Hematopoietic multipotent progenitor cell treated with erythropoietin and hydrocortisone succinate and interleukin-3 and kit ligand, for 8 days (in vitro differentiated cells): ENCODE results near the gene SAE1.

Experiments
- DNase-seq: peaks from one replicate; pipeline ENCODE4 v3.0.0-alpha.2; 2015

Gene SAE1

DNA sequence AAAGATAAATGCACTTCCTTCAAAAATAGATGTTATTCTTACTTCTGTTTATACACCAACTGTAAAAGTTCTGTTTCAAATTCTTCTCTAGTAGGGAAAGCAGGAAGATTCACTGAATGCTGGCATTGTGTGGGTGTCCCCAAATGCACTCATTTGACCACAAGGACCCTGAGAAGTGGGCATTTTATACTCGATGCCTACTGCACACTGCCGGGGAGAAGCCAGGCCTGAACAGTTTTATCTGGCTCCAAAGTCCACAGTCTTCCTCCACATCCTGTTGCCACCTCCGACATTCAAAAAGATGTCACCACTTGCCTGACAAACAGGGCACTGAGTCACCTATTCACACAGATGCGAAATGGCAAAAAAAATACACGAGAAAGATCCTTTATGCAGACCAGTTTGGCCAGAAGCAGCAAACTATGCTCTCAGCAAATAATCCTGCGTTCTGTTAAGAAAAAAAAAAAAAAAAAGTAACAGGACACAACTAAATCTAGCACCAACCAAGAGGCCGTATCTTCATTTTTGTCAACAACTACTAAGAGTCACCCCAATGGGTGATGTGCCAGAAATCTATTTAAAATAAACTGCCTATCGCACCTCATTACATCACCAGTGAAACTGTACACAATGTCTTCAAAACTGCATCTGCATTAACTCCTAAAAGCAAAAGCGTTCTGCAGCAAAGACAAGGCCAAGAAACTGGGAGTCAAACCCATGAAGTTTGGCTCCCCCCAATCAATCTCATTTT is 23.3 kb upstream of the SAE1 start:
- DNase-seq: peak; percentile 47

DNA sequence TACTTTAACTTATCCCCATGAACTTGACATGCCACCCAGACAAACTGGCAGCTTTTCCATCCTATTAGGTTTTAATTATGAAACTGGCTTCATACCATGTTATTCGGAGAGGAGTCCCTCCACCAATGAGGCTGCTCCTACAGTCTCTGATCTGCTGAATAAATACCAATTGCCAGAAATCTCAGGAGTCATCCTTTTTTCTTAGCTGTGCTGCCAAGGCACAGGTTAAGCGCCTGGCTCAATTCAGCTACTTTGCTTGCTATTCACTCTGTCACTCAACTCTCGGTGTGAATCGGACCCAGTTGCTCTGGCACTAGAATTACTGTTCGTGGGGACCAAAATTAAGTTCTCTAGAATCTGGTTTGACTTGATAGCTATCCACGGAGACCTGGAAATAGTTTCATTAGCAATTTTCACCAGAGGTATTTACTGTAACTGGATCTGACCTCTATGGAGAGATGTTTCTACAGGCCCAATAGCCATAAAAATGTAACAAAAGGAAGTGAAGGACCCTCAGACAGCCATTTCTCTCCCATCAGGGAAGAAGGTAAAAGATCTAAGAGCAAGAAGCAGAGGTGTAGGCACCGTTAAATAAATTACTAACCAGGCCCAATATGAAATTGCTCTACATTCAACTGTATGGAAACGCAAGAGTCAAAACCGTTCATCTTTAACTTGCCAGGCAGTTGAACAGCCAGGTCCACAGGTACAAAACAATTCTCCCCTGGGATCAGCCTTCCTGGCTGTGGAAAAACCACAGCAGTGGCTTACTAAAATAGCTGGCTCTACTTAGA is 22.5 kb upstream of the SAE1 start:
- DNase-seq: peak; percentile 20

DNA sequence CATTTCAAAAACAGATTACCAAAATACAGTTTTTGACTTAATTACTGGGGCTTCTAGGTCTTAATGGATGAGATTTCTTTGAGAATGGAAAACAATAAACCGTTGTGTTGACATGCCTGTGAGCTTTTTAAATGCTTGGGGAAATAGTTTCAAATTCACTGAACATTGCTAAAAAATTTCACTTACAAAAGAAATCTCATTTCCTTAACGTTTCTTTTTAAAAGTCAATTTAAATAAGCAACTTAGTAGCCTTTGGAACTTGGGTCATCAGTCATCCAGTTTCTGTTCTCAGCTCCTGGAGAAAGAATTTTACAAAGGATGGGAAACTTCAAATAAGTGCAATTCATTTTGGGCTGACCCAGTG is 21.5 kb upstream of the SAE1 start:
- DNase-seq: no peak

DNA sequence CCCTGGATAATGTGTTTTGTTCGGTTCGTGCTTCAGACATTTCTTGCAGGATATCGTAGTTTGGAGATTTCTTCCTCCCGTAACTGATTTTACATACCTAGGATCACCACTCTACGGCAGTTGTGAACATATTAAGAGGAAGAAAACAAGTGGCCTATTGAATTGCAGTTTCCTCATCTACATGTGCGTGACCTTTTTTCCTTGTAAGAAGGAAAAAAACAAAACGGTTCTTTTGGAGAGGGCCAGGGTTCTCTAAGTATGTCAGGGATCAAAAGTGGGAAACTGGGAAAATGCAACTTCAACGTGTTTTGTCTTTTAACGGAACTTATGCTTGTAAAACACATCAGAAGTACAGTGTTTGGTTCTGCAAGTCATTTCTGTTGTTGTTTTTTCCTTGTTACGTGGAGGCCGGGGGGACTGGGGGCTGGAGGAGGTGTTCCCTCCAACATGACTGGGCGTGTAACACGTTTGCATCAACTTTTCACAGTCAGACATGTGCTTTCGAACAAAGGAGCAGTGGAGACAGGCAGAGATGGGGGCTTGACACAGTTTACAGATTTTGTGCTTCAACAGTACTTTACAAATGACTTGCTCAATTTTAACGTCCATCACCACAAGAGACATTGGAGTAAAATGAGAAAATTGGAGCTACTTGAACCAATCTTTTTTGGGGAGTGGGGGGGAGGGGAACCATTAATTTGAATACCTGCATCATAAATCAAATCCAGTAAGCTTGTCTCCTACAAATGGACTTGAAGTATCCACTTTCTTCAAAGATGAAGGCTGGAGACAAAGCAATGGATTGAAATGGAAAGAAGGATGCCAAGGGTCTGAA is 20.9 kb upstream of the SAE1 start:
- peak; percentile 80 for DNase-seq

DNA sequence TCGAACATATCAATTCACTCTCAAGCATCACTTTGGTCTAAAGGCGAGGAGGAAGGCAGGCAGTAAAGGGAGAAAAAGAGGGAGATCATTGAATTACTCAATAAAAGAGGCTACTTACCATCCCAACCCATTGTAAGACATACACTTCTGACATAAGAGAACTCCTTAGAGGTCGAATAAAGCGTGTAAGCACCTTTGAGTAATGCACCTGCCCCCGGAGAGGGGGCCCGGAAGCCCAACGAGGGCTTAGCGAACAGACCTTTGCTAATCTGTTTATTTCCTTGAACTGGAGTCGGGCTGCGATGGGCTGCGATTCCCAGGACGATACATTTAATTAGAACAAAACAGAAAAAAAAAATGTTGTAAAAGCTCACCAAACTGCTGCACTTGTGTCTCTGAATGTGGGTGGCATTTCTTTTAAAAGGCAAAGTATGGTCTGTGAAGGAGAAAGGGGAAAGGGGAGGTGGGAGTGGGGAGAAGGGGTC is 20.1 kb upstream of the SAE1 start:
- peak; percentile 36 for DNase-seq

DNA sequence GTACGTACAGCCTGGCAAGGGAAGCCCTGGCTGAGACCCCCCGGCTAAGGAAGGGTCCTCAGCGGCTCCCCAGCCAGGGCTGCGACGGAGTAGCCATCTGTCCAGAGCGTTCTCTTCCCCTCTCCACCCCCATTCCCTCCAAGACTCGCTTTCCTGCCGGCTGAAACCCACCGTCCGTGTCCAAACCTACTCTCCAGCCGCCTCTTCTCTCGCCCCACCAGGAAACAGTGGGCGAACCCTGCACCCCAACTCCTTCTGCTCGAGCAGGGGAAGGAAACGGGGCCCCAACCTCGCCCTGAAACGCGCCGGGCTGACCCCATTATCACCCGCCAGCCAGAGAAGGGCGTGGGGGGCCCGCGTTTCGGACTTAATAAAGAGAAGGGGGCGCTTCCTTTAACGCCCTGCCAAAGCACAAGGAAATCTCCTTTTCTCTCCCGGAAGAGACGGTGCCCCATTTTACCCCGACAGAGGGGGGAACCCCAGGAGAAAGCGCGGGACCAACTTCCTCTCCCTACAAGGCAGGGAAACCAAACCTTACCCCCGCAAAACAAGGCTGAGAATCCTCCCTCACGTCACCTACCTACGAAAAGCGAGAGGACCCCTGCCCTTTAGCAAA is 19.5 kb upstream of the SAE1 start:
- peak; percentile 69 for DNase-seq

DNA sequence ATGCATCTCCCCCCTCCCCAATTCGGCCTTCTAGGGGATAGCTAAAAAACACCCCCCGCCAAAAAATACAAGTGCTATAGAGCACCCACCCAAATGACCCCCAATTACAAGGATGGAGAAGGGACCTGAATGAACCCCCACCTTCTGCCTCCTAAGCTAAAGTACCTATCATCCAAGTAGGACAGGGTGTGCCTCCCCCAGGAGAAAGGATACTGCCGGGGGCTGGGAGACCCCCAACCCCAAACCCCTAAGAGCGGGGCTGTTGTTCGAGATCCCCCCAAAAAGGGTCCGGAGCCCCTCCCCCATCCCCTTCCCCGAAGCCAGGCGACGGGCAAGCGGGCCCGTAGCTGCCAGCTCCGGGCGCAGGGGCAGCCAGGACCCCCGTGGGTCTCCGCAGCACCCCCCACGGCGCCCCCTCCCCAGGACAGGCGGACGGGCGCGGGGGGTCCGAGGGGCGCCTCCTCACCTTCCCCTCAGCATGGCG is 18.9 kb upstream of the SAE1 start:
- no peak for DNase-seq

DNA sequence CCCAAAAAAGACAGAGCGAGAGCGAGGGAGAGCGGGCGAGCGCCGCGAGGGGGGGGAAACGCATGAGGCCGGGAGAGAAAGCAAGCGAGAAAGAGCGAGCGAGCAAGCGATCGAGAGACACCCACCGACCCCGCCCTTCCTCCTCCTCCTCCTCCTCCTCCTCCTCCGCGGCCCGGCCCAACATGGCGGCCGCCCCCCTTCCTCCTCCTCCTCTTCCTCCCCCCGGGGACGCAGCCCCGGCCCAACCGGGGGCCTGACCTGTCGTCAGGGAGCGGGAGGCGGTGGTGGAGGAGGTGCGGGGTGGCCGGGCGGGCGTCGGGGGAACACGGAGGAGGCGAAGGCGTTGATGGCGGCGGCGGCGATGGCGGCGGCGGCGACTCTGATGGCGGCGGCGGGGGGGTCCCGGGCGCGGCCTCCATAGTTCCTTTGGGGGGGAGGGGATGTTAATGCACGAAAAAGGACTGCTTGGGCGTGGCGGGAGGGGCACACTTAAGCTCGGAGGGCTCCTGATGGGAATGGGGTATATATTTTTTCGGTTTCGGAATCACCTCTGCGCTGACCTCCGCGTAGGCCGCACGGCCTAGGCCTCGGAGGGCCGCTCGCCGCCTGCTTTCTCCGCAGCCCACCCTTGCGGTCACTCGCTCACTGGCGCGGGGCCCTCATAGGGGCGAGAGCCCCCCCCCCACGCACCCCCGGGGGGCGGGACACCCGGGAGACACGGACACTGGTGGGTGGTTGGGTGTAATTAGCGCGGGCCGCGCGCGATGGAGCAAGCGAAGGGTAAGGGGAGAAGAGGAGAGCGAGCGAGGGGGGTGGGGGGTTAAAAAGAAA is 18.3 kb upstream of the SAE1 start:
- peak; percentile 92 for DNase-seq

DNA sequence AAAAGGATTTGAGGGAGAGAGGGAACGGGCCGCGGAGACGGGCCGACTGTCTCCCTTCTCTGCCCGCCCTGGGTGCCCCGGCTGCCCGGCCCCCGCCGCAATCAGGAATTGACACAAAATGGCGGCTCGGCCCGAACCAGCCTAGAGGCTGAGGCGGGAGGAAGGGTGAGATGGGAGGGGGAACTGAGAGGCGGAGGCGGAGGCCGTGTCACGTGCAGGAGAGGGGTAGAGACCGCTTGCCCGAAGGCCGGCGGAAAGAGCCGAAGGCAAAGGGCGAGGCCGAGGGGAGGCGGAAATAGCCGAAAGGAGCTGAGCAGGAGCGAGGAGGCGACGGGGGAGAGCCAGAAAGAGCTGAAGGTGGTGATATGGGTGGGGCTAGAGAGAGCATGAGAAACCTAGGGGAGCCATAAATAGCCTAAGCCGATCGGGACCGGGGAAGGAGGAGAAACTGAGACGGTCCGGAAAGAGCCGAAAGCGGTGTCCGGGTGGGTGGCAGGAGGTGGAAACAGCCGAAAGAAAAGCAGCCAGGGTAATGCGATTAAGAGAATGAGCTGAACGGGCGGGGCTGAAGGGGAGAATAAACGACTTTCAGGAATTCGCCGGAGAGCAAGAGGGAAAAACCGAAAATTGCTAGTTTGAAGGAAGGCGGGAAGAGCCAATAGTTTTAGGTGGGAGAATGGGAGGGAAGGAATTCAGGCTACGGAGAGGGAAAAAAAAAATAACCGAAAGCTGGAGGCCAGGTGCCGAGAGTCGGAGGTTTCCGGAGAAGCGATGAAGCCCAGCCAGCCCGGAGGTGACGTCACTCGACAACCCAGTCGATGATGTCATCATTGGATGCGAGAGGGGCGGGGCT is 17.4 kb upstream of the SAE1 start, which contains the start of gene ZC3H4:
ZC3H4 (minus strand) TSS at position 780 of the 853 bp plus-strand sequence. CDS start 1,192 bp downstream, outside the sequence.
- peak; percentile 99 for DNase-seq

DNA sequence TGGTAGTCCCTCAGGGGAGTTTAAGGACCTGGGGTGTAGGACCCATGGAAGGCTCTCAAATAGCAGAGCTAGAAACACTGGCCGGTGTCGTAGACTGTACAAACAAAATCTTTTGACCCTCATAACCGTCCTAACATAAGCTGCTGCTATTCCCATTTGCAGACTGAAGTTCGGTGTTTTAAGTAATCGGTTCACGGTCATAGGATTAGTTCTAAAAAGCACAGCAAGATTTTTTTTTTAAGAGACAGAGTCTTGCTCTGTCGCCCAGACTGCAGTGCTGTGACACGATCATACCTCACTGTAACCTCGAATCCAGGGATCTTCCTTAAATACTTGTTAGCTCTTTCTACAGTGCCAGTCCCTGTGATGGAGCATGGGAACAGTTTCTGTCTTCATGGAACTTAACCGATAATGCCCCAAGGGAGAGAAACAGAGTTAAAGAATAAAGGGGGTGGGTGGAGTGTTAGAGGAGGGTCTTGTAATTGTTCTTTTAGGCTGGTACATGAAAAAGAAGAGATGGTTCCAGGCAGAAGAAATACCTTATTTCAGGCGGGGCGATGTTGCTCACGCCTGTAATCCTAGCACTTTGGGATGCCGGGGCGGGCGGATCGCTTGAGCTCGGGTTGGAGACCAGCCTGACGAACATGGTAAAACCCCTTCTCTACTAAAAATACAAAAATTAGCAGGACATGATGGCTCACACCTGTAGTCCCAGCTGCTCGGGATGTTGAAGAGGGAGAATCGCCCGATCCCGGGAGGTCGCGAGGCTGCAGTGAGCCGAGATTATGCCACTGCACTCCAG is 16.6 kb upstream of the SAE1 start:
- DNase-seq: no peak

DNA sequence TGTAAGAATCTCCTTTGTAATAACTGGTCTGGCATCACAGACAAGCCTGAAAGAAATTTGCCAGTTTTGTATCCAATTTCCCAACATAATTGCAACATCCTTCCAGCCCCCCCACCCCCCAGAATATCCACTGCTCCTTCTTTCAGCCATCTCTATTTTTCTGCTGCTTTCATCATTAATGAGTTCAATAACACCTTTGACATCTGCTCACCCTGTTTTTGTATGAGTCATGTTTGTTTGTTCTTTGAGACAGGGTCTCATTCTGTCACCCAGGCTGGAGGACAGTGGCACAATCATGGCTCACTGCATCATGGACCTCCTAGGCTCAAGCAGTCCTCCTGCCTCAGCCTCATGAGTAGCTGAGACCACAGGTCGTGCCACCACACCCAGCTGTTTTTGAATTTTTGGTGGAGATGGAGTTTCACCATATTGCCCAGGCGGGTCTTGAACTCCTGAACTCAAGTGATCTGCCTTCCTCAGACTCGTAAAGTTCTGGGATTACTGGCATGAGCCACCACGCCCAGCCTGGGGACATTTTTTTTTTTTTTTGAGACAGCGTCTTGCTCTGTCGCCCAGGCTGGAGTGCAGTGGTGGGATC is 10.1 kb upstream of the SAE1 start:
- no peak for DNase-seq

DNA sequence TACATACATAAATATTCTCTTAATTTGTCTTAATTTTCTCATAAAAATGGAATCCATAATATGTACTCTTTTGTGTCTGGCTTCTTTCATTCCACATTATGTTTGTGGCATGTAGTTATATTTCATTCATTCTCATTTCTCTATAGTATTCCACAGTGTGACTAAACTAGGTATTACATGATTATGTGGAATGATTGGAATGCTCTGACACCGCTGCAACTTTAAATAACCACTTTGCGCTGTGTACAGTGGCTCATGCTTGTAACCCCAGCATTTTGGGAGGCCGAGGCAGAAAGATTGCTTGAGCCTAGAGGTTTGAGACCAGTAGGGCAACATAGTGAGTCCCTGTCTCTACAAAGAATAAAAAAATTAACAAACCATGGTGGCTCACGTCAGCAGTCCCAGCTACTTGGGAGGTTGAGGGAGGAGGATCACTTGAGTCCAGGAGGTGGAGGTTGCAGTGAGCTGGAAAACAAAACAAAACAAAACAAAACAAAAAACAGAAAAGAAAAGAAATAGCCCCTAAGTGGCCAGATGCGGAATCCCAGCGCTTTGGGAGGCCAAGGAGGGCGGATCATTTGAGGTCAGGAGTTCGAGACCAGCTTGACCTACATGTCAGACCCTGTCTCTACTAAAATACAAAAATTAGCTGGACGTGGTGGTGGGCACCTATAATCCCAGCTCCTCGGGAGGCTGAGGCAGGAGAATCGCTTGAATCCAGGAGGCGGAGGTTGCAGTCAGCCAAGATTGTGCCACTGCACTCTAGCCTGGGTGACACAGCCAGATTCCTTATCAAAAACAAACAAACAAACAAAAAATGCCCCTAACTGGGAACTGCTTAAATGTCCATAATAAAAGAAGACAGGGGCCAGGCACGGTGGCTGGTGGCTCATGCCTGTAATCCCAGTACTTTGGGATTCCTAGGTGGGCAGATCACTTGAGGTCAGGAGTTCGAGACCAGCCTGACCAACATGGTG is 8.0 kb upstream of the SAE1 start:
- DNase-seq: no peak

DNA sequence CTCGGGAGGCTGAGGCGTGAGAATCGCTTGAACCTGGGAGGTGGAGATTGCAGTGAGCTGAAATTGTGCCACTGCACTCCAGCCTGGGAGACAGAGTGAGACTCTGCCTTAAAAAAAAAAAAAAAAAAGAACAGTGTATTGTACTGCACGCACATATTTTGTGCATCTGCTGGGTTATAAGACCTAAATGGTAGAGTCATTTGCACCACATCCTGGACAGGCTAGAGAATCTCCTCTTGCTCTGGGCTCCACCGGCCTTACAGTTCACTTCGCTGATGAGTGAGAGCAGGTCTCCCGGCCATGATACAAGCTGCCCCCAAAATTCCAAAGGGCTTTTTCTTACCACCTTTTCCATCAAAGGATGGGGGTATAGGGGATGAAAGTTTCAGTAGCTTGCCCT is 7.2 kb upstream of the SAE1 start:
- no peak for DNase-seq

DNA sequence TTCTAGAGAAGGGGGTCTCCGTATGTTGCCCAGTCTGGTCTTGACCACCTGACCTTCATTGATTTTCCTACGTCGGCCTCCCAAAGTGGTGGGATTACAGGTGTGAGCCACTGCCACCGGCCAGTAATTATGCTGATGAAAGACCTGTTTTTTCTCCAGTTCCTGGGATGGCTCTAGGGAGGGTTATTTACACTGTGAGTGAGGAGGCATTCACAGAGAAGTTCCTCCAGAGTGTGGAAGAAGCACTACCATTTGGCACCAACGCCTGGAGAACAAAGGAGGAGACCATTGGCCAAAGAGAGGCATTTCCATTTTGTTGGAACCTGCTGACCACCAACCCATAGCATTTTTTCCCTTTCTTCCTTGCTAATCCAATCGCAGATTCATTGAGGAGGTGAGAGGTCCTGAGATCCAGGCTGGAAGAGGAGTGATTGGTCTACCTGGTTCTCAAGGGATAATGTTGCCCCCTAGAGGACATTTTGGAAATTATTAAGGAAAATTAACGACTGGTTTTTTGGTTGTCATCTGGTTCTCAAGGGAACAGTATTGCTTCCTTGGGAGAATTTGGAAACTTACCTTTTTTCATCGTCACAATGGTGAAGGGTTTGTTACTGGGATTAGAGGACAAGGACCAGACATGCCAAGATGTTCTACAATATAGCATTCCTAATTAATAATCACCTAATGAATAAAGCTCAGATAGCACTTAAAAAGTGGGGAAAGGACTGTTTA is 5.5 kb upstream of the SAE1 start:
- DNase-seq: peak; percentile 82

DNA sequence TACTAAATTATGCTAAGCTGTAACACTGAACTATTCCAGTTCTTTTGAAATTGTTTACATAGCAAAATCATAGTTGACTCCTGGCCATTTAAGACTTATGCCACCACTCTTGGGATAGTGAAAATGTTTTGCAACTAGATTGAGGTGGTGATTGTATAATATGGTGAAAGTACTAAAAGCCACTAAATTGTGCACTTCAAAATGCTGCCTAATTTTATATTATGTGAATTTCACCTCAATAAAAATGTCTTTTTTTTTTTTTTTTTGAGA is 5.0 kb upstream of the SAE1 start:
- DNase-seq: no peak

DNA sequence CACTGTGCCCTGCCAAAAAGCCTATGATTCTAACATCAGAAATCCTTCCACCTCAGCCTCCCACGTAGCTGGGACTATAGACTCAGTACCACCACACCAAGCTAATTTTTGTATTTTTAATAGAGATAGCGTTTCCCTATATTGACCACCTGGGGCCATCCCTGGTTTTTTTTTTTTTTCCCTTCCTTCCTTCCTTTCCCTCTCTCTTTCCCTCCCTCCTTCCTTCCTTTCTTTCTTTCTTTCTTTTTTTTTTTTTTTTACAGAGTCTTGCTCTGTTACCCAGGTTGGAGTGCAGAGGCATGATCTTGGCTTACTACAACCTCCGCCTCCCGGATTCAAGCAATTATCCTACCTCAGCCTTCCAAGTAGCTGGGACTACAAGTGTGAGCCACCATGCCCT is 1.1 kb upstream of the SAE1 start:
- no peak for DNase-seq

DNA sequence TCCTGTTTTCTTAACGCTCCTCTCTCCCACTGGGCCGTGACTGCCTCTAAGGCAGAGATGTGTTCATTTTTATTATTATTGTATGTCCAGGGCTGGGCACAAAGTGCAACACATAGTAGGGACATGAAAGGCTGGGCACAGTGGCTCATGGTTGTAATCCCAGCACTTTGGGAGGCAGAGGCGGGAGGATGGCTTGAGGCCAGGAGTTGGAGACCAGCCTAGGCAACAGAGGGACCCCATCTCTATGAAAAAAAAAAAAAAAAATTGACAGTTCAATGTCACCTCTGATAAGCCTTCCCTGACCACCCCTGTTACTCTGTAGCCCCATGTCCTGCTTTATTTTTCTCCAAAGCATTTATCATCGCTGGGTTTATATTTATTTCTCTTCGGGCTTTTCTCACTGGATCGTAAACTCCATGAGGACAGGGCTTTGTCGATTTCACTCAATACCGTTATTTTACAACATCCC is 481 bp upstream of the SAE1 start:
- DNase-seq: no peak
